ENCODE measurements around the gene TBCB. TPM values are rescaled to one million over a fixed set of nuclear protein-coding genes. Genes with fewer than 3 reads are reported as not detected.

The TBCB gene
- total and polyA plus RNA-seq, 2 of the 4 experiments (the other 2 are of a cell fraction) = 182 to 269 TPM

DNA sequence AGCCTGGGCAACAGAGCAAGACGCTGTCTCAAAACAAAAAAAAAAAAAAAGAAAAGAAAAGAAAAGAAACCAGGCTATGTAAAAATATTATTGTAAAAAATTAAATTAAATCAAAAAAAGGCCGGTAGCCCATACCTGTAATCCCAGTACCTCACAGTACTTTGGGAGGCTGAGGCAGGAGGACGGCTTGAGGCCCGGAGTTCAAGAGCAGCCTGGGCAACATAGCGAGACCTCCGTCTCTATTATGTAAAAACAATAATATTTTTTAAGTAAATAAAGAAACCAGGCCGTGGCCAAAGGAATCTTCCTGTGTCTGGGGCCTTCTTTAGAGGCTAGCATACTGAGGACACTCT is 23.8 kb downstream of the TBCB start:
- H3K23ac ChIP-seq (ENCODE audit: low read depth, low read length) = peak overlapping the region; percentile 0; the same call in 1 of the 2 replicates
- H3K56ac ChIP-seq (ENCODE audit: extremely low read depth, insufficient read depth, low read length) = peak overlapping the region; percentile 69; the same call in 1 of the 2 replicates
- H2AFZ ChIP-seq (replicated peaks; ENCODE audit: low read length, poor library complexity) = peak overlapping the region; percentile 96
- peak overlapping the region; percentile 69; the same call in 1 of the 2 replicates for H2AK5ac ChIP-seq (ENCODE audit: low read depth, low read length)
- H3K27me3 ChIP-seq (ENCODE audit: control insufficient read depth, insufficient read depth, low read length) = no peaks in the 10 kb centered on the region
- H3K14ac ChIP-seq (replicated peaks; ENCODE audit: low read depth, low read length) = peak overlapping the region; percentile 59; the same call in 1 of the 2 replicates
- H2BK20ac ChIP-seq (ENCODE audit: low read depth, low read length) = no peak overlapping the region
- peaks cover 14% of the 10 kb centered on the region for H3K36me3 ChIP-seq (ENCODE audit: control insufficient read depth, insufficient read depth, low read length)
- ChIA-PET CTCF (interaction anchor here (1.2 kb wide), 1 partner anchor 11 kb away, joined by 4 read pairs; no protein-coding TSS in a partner anchor), POLR2A (ENCODE audit: unreplicated experiment) (interaction anchor here (0.6 kb wide), 1 partner anchor 21 kb away, joined by 17 read pairs; no protein-coding TSS in a partner anchor)
- H2AK9ac ChIP-seq (replicated peaks; ENCODE audit: low read depth, low read length, poor library complexity) = peak overlapping the region; percentile 86
- peaks cover 10% of the 10 kb centered on the region for H3K4me1 ChIP-seq (ENCODE audit: control insufficient read depth, insufficient read depth, low read length)
- peak overlapping the region; percentile 82 for H3K9ac ChIP-seq (ENCODE audit: low read depth, low read length)
- dilution Hi-C loops (cut with HindIII; ENCODE audit: low sequenced_read_pairs, unreplicated experiment) = no loop called here
- peaks cover 23 to 32% of the 10 kb centered on the region in 2 experiments for H3K79me1 ChIP-seq (ENCODE audit: low read depth in 1 of 2, low read length in 2 of 2)
- peak overlapping the region; percentile 88 for H3K27ac ChIP-seq (ENCODE audit: insufficient read depth, low read length)
- no peak for DNase-seq
- no peak for TF ChIP-seq NFE2L2 (IDR thresholded peaks at IDR 0.05; ENCODE audit: low read depth, low read length)
- no peak for TF ChIP-seq MAZ (IDR thresholded peaks at IDR 0.05; ENCODE audit: borderline replicate concordance, low read depth, low read length)
- TF ChIP-seq BHLHE40 (IDR thresholded peaks at IDR 0.05; ENCODE audit: low read depth, low read length) = no peak
- TF ChIP-seq, protein P1, sequence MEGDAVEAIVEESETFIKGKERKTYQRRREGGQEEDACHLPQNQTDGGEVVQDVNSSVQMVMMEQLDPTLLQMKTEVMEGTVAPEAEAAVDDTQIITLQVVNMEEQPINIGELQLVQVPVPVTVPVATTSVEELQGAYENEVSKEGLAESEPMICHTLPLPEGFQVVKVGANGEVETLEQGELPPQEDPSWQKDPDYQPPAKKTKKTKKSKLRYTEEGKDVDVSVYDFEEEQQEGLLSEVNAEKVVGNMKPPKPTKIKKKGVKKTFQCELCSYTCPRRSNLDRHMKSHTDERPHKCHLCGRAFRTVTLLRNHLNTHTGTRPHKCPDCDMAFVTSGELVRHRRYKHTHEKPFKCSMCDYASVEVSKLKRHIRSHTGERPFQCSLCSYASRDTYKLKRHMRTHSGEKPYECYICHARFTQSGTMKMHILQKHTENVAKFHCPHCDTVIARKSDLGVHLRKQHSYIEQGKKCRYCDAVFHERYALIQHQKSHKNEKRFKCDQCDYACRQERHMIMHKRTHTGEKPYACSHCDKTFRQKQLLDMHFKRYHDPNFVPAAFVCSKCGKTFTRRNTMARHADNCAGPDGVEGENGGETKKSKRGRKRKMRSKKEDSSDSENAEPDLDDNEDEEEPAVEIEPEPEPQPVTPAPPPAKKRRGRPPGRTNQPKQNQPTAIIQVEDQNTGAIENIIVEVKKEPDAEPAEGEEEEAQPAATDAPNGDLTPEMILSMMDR (conservative IDR thresholded peaks at IDR 0.05; ENCODE audit: low read depth, low read length) = no peak
- TF ChIP-seq FOS (IDR thresholded peaks at IDR 0.05; ENCODE audit: low read depth, low read length) = no peak
- no peak for TF ChIP-seq RCOR1 (IDR thresholded peaks at IDR 0.05; ENCODE audit: insufficient replicate concordance, low read length)
- TF ChIP-seq MXI1 (IDR thresholded peaks at IDR 0.05; ENCODE audit: borderline replicate concordance, low read depth, low read length) = no peak
- TF ChIP-seq CHD1 (IDR thresholded peaks at IDR 0.05; ENCODE audit: low read depth, low read length) = no peak
- TF ChIP-seq SMC3 (IDR thresholded peaks at IDR 0.05; ENCODE audit: low read depth, low read length) = no peak
- TF ChIP-seq, protein P2, sequence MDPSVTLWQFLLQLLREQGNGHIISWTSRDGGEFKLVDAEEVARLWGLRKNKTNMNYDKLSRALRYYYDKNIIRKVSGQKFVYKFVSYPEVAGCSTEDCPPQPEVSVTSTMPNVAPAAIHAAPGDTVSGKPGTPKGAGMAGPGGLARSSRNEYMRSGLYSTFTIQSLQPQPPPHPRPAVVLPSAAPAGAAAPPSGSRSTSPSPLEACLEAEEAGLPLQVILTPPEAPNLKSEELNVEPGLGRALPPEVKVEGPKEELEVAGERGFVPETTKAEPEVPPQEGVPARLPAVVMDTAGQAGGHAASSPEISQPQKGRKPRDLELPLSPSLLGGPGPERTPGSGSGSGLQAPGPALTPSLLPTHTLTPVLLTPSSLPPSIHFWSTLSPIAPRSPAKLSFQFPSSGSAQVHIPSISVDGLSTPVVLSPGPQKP (IDR thresholded peaks at IDR 0.05; ENCODE audit: borderline replicate concordance, low read depth, low read length) = no peak
- TF ChIP-seq RAD21 (IDR thresholded peaks at IDR 0.05; ENCODE audit: low read length) = no peak
- no peak for TF ChIP-seq POLR2A (IDR thresholded peaks at IDR 0.05; ENCODE audit: low read depth, low read length)
- no peak for TF ChIP-seq CEBPB (IDR thresholded peaks at IDR 0.05; ENCODE audit: low read depth, low read length)
- no peak for TF ChIP-seq MAFK (IDR thresholded peaks at IDR 0.05; ENCODE audit: low read depth, low read length)
- TF ChIP-seq, protein P3, sequence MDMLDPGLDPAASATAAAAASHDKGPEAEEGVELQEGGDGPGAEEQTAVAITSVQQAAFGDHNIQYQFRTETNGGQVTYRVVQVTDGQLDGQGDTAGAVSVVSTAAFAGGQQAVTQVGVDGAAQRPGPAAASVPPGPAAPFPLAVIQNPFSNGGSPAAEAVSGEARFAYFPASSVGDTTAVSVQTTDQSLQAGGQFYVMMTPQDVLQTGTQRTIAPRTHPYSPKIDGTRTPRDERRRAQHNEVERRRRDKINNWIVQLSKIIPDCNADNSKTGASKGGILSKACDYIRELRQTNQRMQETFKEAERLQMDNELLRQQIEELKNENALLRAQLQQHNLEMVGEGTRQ (IDR thresholded peaks at IDR 0.05; ENCODE audit: low read depth, low read length) = no peak
- no peak for TF ChIP-seq RFX5 (IDR thresholded peaks at IDR 0.05; ENCODE audit: low read depth, low read length)
- intact Hi-C loops (cut with micrococcal nuclease) = no loop called here
- no peak for ATAC-seq (ENCODE audit: low read depth)
- H4K20me1 ChIP-seq (ENCODE audit: insufficient read depth, low read length) = peaks cover 21% of the 10 kb centered on the region
- peak overlapping the region; percentile 64; the same call in 1 of the 2 replicates for H4K91ac ChIP-seq (ENCODE audit: insufficient read depth, low read depth, low read length)
- WGBS, 2 experiments (ENCODE audit: extremely low coverage in 2 of 2, insufficient read length in 1 of 2) = no CpG with 5 or more reads among the region's 7 CpGs
- H4K5ac ChIP-seq (ENCODE audit: low read depth, low read length) = peak overlapping the region; percentile 82
- H3K18ac ChIP-seq (ENCODE audit: low read depth, low read length) = 0 out of 2 replicates have a peak overlapping the region, but pooled peaks have one; percentile 10
- H2BK5ac ChIP-seq (ENCODE audit: low read depth, low read length, poor library complexity, severe bottlenecking) = peak overlapping the region; percentile 86
- H3K4ac ChIP-seq (ENCODE audit: low read depth, low read length) = peak overlapping the region; percentile 50
- BruUV-seq (replicated peaks) = no TSS peak
- H4K8ac ChIP-seq (ENCODE audit: low read depth in 2 of 2, low read length in 2 of 2) = peak overlapping the region; percentile 76 to 92; a peak in 3 of 4 replicates
- H2BK15ac ChIP-seq (ENCODE audit: low read depth, low read length) = peak overlapping the region; percentile 68; the same call in 1 of the 3 replicates
- 0 out of 2 replicates have a peak overlapping the region, but pooled peaks have one; percentile 56 for H2BK120ac ChIP-seq (ENCODE audit: low read depth, low read length)
- H3K4me3 ChIP-seq (ENCODE audit: insufficient read depth, low read depth, low read length) = peak overlapping the region; percentile 96
- peak overlapping the region; percentile 85 for H3K4me2 ChIP-seq (ENCODE audit: low read depth, low read length)
- no peaks in the 10 kb centered on the region for H3K9me3 ChIP-seq (ENCODE audit: control insufficient read depth, insufficient read depth, low read length)
- in situ Hi-C loops (cut with MboI; ENCODE audit: low sequenced_read_pairs) = no loop called here
- H3K9me1 ChIP-seq (ENCODE audit: insufficient read depth, low read length) = peaks cover 6% of the 10 kb centered on the region
